Measurements from ENCODE around the gene RND1.

- TF ChIP-seq GATA2 (IDR thresholded peaks at IDR 0.05; ENCODE audit: low read depth, low read length) (no peak), GATA3 (IDR thresholded peaks at IDR 0.05; ENCODE audit: low read depth, low read length) (no peak)
Observed at GRCh38 chr12:48812389-48812788, 53.3 kb downstream of the RND1 start.

Measured in SH-SY5Y (cell line).